HuH-7.5 (cell line): ENCODE data around the gene ULBP3.
"Not testable (repeated sequence)": the region's sequence is repeated elsewhere in the genome, so short reads cannot be mapped to it uniquely, and the experiment has no call there.

Experiments used
- DNase-seq: peaks from one replicate; pipeline ENCODE4 v3.0.0; 2011; ENCODE audit warnings: low spot score

ULBP3 gene

DNA sequence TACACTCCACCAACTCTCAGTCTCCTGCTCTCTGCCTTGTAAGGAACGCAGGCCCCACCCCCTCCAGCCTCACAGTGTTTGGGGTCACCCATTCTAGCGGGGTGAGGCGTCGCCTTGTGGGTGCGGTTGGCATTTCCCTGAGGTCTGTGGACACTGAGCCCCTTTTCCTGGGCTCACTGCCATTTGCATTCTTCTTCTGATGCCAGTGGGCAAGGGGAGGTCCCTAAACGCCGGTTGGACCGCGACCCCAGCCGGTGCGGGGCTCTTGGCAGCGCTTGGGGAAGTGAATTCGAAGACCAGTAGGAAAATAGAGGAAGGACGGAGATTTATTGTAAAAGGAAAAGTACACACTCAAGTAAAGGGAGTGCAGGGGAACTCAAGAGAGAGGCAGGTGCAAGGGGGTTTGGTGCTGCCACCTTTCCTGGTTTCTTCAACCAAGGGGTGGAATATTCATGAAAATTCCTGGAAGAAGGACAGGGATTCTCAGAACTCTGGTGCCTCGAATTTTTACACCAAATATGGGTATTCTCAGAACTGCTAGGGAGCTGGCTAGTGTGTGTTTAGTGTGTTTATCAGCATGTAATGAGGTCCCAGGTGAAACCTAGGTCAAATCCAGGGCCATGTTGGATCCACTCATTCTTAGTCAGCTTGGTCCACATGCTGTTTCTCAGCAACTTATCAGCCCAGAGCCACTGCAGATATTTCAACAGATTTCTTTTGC lies 53.5 kb downstream of the ULBP3 start:
- not testable (repeated sequence) for DNase-seq

DNA sequence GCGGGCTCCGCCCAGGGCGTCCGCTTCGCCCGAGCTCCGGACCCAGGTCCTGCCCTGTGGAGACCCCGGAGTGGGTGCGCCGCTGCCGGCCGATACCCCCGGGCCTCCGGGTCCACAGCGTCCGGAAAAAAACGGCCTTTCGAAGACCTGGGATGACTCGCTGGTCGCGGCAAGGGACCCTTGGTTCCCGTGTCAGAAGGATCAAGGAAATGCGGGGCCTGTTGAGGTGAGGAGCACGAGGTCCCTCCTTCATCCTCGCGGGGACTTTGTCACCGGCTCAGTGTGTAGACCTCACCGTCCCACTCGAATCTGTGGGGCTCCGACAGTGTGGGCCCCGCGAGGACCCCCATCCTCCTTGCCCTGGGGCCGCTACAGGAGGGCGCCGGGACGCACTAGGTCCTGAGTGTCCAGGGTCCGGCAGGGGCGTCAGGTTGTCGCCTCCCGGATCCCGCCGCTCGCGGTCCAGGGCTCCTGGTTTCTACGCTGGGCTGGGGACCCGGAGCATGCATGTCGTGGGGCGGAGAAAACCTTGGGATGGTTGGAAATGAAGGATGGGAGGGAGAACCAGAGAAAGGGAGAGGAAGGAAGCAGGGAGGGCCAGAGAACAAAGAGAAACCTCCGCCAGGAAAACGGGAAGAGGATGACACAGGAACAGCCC lies 54.2 kb downstream of the ULBP3 start:
- not testable (repeated sequence) for DNase-seq

DNA sequence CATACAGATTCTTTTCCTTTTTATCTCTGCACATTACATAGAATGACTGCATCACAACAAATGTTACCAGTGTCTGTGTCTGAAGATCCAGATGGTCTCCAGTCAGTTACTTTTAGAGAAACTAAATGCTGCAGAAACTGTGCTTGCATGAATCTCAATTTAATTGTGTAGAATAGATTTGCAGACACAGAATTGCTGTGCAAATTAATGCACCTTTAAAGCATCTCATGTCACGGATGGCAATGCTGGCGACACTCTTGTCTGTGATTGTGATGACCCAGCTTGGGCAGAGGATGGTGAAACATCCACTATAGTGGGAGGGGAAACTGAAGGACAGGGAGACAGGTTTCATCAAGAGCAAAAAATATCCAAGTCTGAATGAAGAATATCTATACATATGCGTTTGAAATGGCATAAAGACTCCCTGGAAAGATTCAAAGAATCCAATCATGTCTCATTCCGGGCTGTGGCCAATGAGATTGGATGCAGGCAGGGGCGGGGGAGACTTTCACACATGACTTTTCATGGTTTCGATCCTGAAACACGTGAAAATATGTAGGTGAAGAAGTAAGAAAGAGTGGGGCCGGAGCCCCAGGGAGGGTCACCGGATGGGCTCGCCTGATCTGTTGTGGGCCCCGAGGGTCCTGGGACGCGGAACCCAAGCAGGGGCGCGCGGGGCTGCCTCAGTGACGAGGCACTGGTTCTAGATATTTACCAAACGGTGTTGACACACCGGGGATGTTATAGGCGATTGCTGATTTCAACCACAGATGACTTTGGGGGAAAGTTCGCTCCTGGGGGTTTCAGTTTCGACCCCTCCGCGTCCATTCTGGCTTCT lies 54.9 kb downstream of the ULBP3 start:
- DNase-seq = not testable (repeated sequence)

DNA sequence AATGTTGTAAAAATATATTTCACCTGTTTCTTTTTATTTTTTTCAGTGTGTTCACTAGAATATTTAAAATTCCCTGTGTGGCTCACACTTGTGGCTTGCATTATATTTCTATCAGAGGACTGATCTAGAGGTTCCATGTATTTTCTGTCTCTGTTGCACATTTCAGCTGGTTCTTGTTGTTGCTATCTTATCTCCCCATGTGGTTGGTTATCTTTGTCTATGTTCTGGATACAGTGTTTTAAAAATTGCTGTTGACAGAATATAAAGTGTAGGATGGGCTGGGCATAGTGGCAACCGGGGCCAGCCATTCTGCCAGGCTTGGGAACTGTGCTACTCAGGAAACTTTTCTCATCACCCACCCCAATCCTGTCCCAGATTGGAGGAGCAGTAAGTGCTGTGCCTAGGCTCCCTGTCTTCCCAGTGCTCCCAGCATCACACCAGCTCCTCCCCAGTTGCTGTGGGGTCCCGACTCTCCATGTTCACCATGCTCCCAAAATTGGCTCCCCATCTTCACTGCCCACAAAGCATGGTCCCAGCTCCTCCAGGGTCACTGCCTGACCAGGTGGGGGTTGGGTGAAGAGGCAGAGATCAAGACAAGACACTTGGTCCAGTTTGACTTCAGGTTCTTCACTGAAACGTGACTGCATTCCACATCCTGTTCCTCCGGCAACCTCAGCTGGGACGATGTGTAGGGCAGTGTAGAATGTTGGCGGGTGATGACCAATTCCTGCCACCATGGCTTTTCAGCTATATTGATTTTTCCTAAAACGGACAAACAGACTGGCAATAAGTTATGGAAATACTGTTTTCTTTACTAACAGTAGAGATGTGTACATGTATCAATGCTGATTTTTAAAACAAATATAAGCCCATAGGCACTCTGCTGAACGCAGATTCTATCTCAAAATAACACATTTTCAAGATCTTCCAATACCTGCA lies 55.8 kb downstream of the ULBP3 start:
- not testable (repeated sequence) for DNase-seq
